Brain microvascular endothelial cell (primary cell): ENCODE data around the gene PCDHGB1.
"Not testable (repeated sequence)": the region's sequence is repeated elsewhere in the genome, so short reads cannot be mapped to it uniquely, and the experiment has no call there.

Source experiments
- DNase-seq: peaks from one replicate; pipeline ENCODE4 v3.0.0-alpha.2; 2020
- H3K27ac ChIP-seq: fragments of 250-450 bp; sonication (Bioruptor Pico); 2 replicates; pipeline ENCODE4 v1.5.1; 2020; ENCODE audit warnings: mild to moderate bottlenecking, moderate library complexity
- H3K27me3 ChIP-seq: fragments of 250-450 bp; sonication (Bioruptor Pico); replicated peaks from 2 replicates; pipeline ENCODE4 v1.5.1; 2020; ENCODE audit warnings: mild to moderate bottlenecking
- H3K36me3 ChIP-seq: fragments of 250-450 bp; sonication (Bioruptor Pico); replicated peaks from 2 replicates; pipeline ENCODE4 v1.5.1; 2020; ENCODE audit warnings: mild to moderate bottlenecking
- H3K4me3 ChIP-seq: 2 replicates; pipeline ENCODE4 v1.5.1; 2011; ENCODE audit warnings: low read depth, mild to moderate bottlenecking, control low read depth, low read length, moderate library complexity
- CTCF ChIP-seq: IDR thresholded peaks from 2 replicates; pipeline ENCODE4 v1.5.1; 2011; ENCODE audit warnings: low read depth, mild to moderate bottlenecking, moderate library complexity, low read length, control low read depth, inconsistent platforms; ENCODE audit errors: missing control alignments
- in situ Hi-C: cut with HindIII; loops from 2 replicates; pipeline ENCODE4 v1.10.0; 2017; ENCODE audit warnings: low sequenced_read_pairs, low pct_ligation_motif_present

The PCDHGB1 gene

GRCh38 chr5:141349917-141350619 lies at the start of gene PCDHGB1:
Gene PCDHGB1 (plus strand): TSS chr5:141350099. CDS start chr5:141350261, 162 bp downstream.
- H3K36me3 ChIP-seq, result no peaks in the 10 kb centered on the region
- TF ChIP-seq CTCF, result peak; percentile 63
- peak within 1 kb of the TSS; percentile 17 for H3K4me3 ChIP-seq
- peak; percentile 9 for DNase-seq
- no peaks in the 10 kb centered on the region for H3K27me3 ChIP-seq
- H3K27ac ChIP-seq, result no peak within 1 kb of the TSS
- in situ Hi-C loops, result no loop called here

- no peak for DNase-seq
- H3K27me3 ChIP-seq, result no peaks in the 10 kb centered on the region
- TF ChIP-seq CTCF, result no peak
- H3K27ac ChIP-seq, result no peak within 1 kb of the TSS
- in situ Hi-C loops, result no loop called here
- H3K36me3 ChIP-seq, result no peaks in the 10 kb centered on the region
- H3K4me3 ChIP-seq, result no peak within 1 kb of the TSS
Observed at GRCh38 chr5:141303756-141304155, 46.1 kb upstream of the PCDHGB1 start, which contains the start of gene SLC25A2. Gene SLC25A2 (minus strand): TSS chr5:141304049. CDS start chr5:141303865, 184 bp downstream.

GRCh38 chr5:141306630-141307029 lies 43.3 kb upstream of the PCDHGB1 start:
- in situ Hi-C loops, result no loop called here

GRCh38 chr5:141313711-141314110 lies 36.2 kb upstream of the PCDHGB1 start:
- no peak overlapping the region for H3K27ac ChIP-seq
- no peaks in the 10 kb centered on the region for H3K27me3 ChIP-seq
- in situ Hi-C loops, result no loop called here
- peaks cover 13% of the 10 kb centered on the region for H3K36me3 ChIP-seq
- no peak for DNase-seq
- H3K4me3 ChIP-seq, result no peak overlapping the region
- TF ChIP-seq CTCF, result no peak

More at GRCh38 chr5:141306630-141307029, 43.3 kb upstream of the PCDHGB1 start:
- Histone ChIP-seq H3K27me3 (no peaks in the 10 kb centered on the region), H3K4me3 (no peak overlapping the region), H3K36me3 (no peaks in the 10 kb centered on the region), H3K27ac (no peak overlapping the region)
- no peak for DNase-seq
- no peak for TF ChIP-seq CTCF

- DNase-seq, result not testable (repeated sequence)
Observed at GRCh38 chr5:141316963-141317362, 32.9 kb upstream of the PCDHGB1 start.

GRCh38 chr5:141319202-141319601 lies 30.7 kb upstream of the PCDHGB1 start:
- no peak for TF ChIP-seq CTCF
- DNase-seq, result peak; percentile 29
- H3K4me3 ChIP-seq, result no peak overlapping the region
- no peaks in the 10 kb centered on the region for H3K27me3 ChIP-seq
- in situ Hi-C loops, result no loop called here
- peaks cover 17% of the 10 kb centered on the region for H3K36me3 ChIP-seq
- no peak overlapping the region for H3K27ac ChIP-seq

More at GRCh38 chr5:141316963-141317362, 32.9 kb upstream of the PCDHGB1 start:
- in situ Hi-C loops, H3K4me3 ChIP-seq, H3K27me3 ChIP-seq, H3K27ac ChIP-seq: not testable (repeated sequence)
- peaks cover 17% of the 10 kb centered on the region for H3K36me3 ChIP-seq
